IMR-90 (cell line): ENCODE measurements around the gene AKAP6. TPM values are rescaled to one million over a fixed set of nuclear protein-coding genes. Genes with fewer than 3 reads are reported as not detected.

Experiments
- ATAC-seq: fragments of 200-7000 bp; cut with Tn5 transposase; 2 replicates; pipeline ENCODE4 v1.9.1; 2020; ENCODE audit warnings: low read depth, mild to moderate bottlenecking, moderate library complexity
- BruUV-seq: library from RNA; stranded (reverse); fragments of 400-500 nt; replicated peaks from 2 replicates; lab custom pipeline; 2021; lab: Mats Ljungman, UMichigan
- CTCF ChIA-PET: fragments of 300-600 bp; formaldehyde crosslinking; extraction: SDS; loops from one replicate; lab custom pipeline; 2021; ENCODE audit warnings: antibody characterized with exemption; lab: Yijun Ruan, JAX
- POLR2A ChIA-PET: fragments of 300-600 bp; sonication (Branson Sonifier 250); formaldehyde crosslinking; loops from one replicate; lab custom pipeline; 2022; ENCODE audit warnings: antibody characterized with exemption; ENCODE audit not compliant: unreplicated experiment; lab: Charles Lee
- DNase-seq: peaks from one replicate; pipeline ENCODE4 v3.0.0; 2013
- H2AFZ ChIP-seq: replicated peaks from 2 replicates; pipeline ENCODE3; 2013; ENCODE audit warnings: low read length, mild to moderate bottlenecking; ENCODE audit not compliant: poor library complexity
- H2AK5ac ChIP-seq: 2 replicates; pipeline ENCODE4 v1.6.1; 2013; ENCODE audit warnings: low read depth, low read length, inconsistent platforms
- H2AK9ac ChIP-seq: replicated peaks from 2 replicates; pipeline ENCODE3; 2013; ENCODE audit warnings: mild to moderate bottlenecking, low read depth, low read length, moderate library complexity; ENCODE audit not compliant: poor library complexity
- H2BK120ac ChIP-seq: 2 replicates; pipeline ENCODE4 v1.6.1; 2013; ENCODE audit warnings: low read depth, low read length, inconsistent platforms
- H2BK15ac ChIP-seq: 3 replicates; pipeline ENCODE4 v1.6.1; 2013; ENCODE audit warnings: low read depth, low read length, inconsistent platforms
- H2BK20ac ChIP-seq: 2 replicates; pipeline ENCODE4 v1.6.1; 2013; ENCODE audit warnings: low read depth, mild to moderate bottlenecking, inconsistent platforms, low read length, moderate library complexity
- H2BK5ac ChIP-seq: 2 replicates; pipeline ENCODE4 v1.6.1; 2013; ENCODE audit warnings: mild to moderate bottlenecking, low read depth, low read length, inconsistent platforms; ENCODE audit not compliant: poor library complexity, severe bottlenecking
- H3K14ac ChIP-seq: replicated peaks from 2 replicates; pipeline ENCODE4 v1.6.1; 2013; ENCODE audit warnings: low read depth, low read length, inconsistent platforms
- H3K18ac ChIP-seq: 2 replicates; pipeline ENCODE4 v1.6.1; 2013; ENCODE audit warnings: low read depth, low read length, control low read depth
- H3K23ac ChIP-seq: 2 replicates; pipeline ENCODE4 v1.6.1; 2013; ENCODE audit warnings: low read depth, low read length, inconsistent platforms
- H3K27ac ChIP-seq: 2 replicates; pipeline ENCODE4 v1.5.1; 2013; ENCODE audit warnings: mild to moderate bottlenecking, control low read depth, low read length; ENCODE audit not compliant: insufficient read depth
- H3K27me3 ChIP-seq: 2 replicates; pipeline ENCODE4 v1.6.1; 2013; ENCODE audit warnings: low read length; ENCODE audit not compliant: control insufficient read depth, insufficient read depth
- H3K36me3 ChIP-seq: 2 replicates; pipeline ENCODE4 v1.6.1; 2013; ENCODE audit warnings: low read length, mixed read lengths; ENCODE audit not compliant: control insufficient read depth, insufficient read depth
- H3K4ac ChIP-seq: 2 replicates; pipeline ENCODE4 v1.6.1; 2013; ENCODE audit warnings: low read depth, low read length, inconsistent platforms
- H3K4me1 ChIP-seq: 2 replicates; pipeline ENCODE4 v1.6.1; 2013; ENCODE audit warnings: low read length, mixed read lengths; ENCODE audit not compliant: control insufficient read depth, insufficient read depth
- H3K4me2 ChIP-seq: 2 replicates; pipeline ENCODE4 v1.6.1; 2013; ENCODE audit warnings: low read depth, mild to moderate bottlenecking, control low read depth, low read length, moderate library complexity
- H3K4me3 ChIP-seq: 2 replicates; pipeline ENCODE4 v1.5.1; 2013; ENCODE audit warnings: low read depth, mild to moderate bottlenecking, control low read depth, low read length, moderate library complexity; ENCODE audit not compliant: insufficient read depth
- H3K56ac ChIP-seq: 2 replicates; pipeline ENCODE4 v1.6.1; 2013; ENCODE audit warnings: low read length, inconsistent platforms; ENCODE audit not compliant: insufficient read depth; ENCODE audit errors: extremely low read depth
- H3K79me1 ChIP-seq, 2 experiments: 2 replicates each; pipeline ENCODE4 v1.6.1; 2013; ENCODE audit warnings: low read length in 2 of 2, inconsistent platforms in 1 of 2, low read depth in 1 of 2
- H3K9ac ChIP-seq: 2 replicates; pipeline ENCODE4 v1.6.1; 2013; ENCODE audit warnings: low read depth, low read length, control low read depth
- H3K9me1 ChIP-seq: 2 replicates; pipeline ENCODE4 v1.6.1; 2013; ENCODE audit warnings: low read length, inconsistent platforms; ENCODE audit not compliant: insufficient read depth
- H3K9me3 ChIP-seq: 2 replicates; pipeline ENCODE4 v1.6.1; 2013; ENCODE audit warnings: low read length; ENCODE audit not compliant: control insufficient read depth, insufficient read depth
- H4K20me1 ChIP-seq: 2 replicates; pipeline ENCODE4 v1.6.1; 2013; ENCODE audit warnings: low read length, inconsistent platforms; ENCODE audit not compliant: insufficient read depth
- H4K5ac ChIP-seq: 2 replicates; pipeline ENCODE4 v1.6.1; 2013; ENCODE audit warnings: mild to moderate bottlenecking, low read depth, low read length, control low read depth
- H4K8ac ChIP-seq, 2 experiments: 2 replicates each; pipeline ENCODE4 v1.6.1; 2013; ENCODE audit warnings: low read depth in 2 of 2, low read length in 2 of 2, control low read depth in 1 of 2, inconsistent platforms in 1 of 2
- H4K91ac ChIP-seq: 2 replicates; pipeline ENCODE4 v1.6.1; 2013; ENCODE audit warnings: low read depth, low read length, inconsistent platforms; ENCODE audit not compliant: insufficient read depth
- CTCF ChIP-seq: conservative IDR thresholded peaks from 2 replicates; pipeline ENCODE4 v1.5.1; 2012; ENCODE audit warnings: mild to moderate bottlenecking, low read depth, low read length, improper control_type of control experiment
- ELK1 ChIP-seq: fragments of 150-350 bp; IDR thresholded peaks from 2 replicates; pipeline ENCODE4 v1.6.1; 2016; ENCODE audit warnings: low read depth, mild to moderate bottlenecking, low read length, moderate library complexity, borderline replicate concordance
- MAZ ChIP-seq: IDR thresholded peaks from 2 replicates; pipeline ENCODE4 v1.6.1; 2012; ENCODE audit warnings: low read depth, mild to moderate bottlenecking, low read length, improper control_type of control experiment, moderate library complexity, borderline replicate concordance
- MXI1 ChIP-seq: IDR thresholded peaks from 2 replicates; pipeline ENCODE4 v1.6.1; 2012; ENCODE audit warnings: low read depth, mild to moderate bottlenecking, low read length, moderate library complexity, borderline replicate concordance
- RAD21 ChIP-seq: IDR thresholded peaks from 2 replicates; pipeline ENCODE4 v1.6.1; 2012; ENCODE audit warnings: low read length, improper control_type of control experiment
- RFX5 ChIP-seq: IDR thresholded peaks from 2 replicates; pipeline ENCODE4 v1.8.0; 2012; ENCODE audit warnings: low read depth, mild to moderate bottlenecking, low read length, moderate library complexity
- WGBS, 2 experiments: methylation state at CpG; one replicate each; pipeline versions ENCODE4 v1.1.5 to v1.1.7; 2013; ENCODE audit warnings: missing lambda C conversion rate in 2 of 2; ENCODE audit not compliant: insufficient read length in 1 of 2; ENCODE audit errors: extremely low coverage in 2 of 2; 5-methylcytosine and 5-hydroxymethylcytosine counted together
- dilution Hi-C: fragments of 300-500 bp; cut with HindIII; formaldehyde crosslinking; loops from one replicate; pipeline ENCODE4 v1.14.3; 2018; ENCODE audit warnings: low sequenced_read_pairs; ENCODE audit not compliant: unreplicated experiment
- in situ Hi-C: fragments of 300-500 bp; cut with MboI; formaldehyde crosslinking; loops from 3 replicates; pipeline ENCODE4 v1.14.3; 2019; ENCODE audit warnings: low sequenced_read_pairs, inconsistent platforms, mixed read lengths
- intact Hi-C: fragments of 100-400 bp; cut with micrococcal nuclease; formaldehyde crosslinking; loops from 2 replicates; pipeline ENCODE4 v1.10.0; 2022
- polyA plus RNA-seq, 3 experiments: library from polyadenylated mRNA; depleted of rRNA; stranded (reverse); fragments of >200 nt; gene quantifications; 2 replicates each; pipeline ENCODE4 v1.2.3, GENCODE V29; 2012; ENCODE audit warnings: low replicate concordance in 1 of 3
- total RNA-seq: library from RNA; depleted of rRNA; stranded (reverse); fragments of >200 nt; gene quantifications from 2 replicates; pipeline ENCODE4 v1.2.3, GENCODE V29; 2012

The AKAP6 gene
- total and polyA plus RNA-seq, 2 of the 4 experiments (the other 2 are of a cell fraction) = 0.22 to 1.6 TPM

- Histone ChIP-seq H3K23ac (no peak overlapping the region), H3K9me1 (no peaks in the 10 kb centered on the region), H2BK15ac (no peak overlapping the region), H2AK5ac (no peak overlapping the region), H2AFZ (no peak overlapping the region), H3K9me3 (0 out of 2 replicates have a peak, but pooled peaks cover 2% of the 10 kb centered on the region), H3K4me2 (no peak overlapping the region), H3K4ac (no peak overlapping the region), H3K27ac (no peak overlapping the region), H4K5ac (no peak overlapping the region), H3K36me3 (no peaks in the 10 kb centered on the region), H2BK5ac (no peak overlapping the region), H4K20me1 (no peaks in the 10 kb centered on the region), H3K14ac (no peak overlapping the region), H3K27me3 (no peaks in the 10 kb centered on the region), H4K91ac (no peak overlapping the region), H2AK9ac (no peak overlapping the region), H3K18ac (no peak overlapping the region), H3K79me1 (no peaks in the 10 kb centered on the region), H3K4me1 (peaks cover 2% of the 10 kb centered on the region; the same call in 1 of the 2 replicates), H2BK120ac (no peak overlapping the region), H3K4me3 (no peak overlapping the region), H3K56ac (no peak overlapping the region), H4K8ac (no peak overlapping the region), H3K9ac (no peak overlapping the region), H2BK20ac (no peak overlapping the region)
- BruUV-seq = no TSS peak
- 40% methylated on average over 3 of the region's 8 CpGs; no CpG with 5 or more reads in 1 of the 2 experiments for WGBS, 2 experiments
- CTCF ChIA-PET = no interaction called here
- TF ChIP-seq RFX5 (no peak), RAD21 (no peak), MXI1 (no peak), CTCF (no peak), MAZ (no peak), ELK1 (no peak)
- ATAC-seq (no peak), DNase-seq (no peak)
- POLR2A ChIA-PET = no interaction called here
- intact Hi-C loops (no loop called here), dilution Hi-C loops (no loop called here), in situ Hi-C loops (no loop called here)
Observed at GRCh38 chr14:32426586-32427388, 97.7 kb downstream of the AKAP6 start.
